ENCODE results near the gene DISC1.
"Not testable (repeated sequence)": the region's sequence is repeated elsewhere in the genome, so short reads cannot be mapped to it uniquely, and the experiment has no call there.

Gene DISC1

GRCh38 chr1:231865331-231865730 lies 238.7 kb downstream of the DISC1 start:
- DNase-seq = no peak

GRCh38 chr1:231866392-231867331 lies 240.1 kb downstream of the DISC1 start:
- peak; percentile 4 to 77 (median 27) for DNase-seq

- no peak for DNase-seq
These were observed 241.0 kb downstream of the DISC1 start for GRCh38 chr1:231867607-231868006.

GRCh38 chr1:231869364-231869763 lies 242.8 kb downstream of the DISC1 start:
- no peak for DNase-seq

GRCh38 chr1:231871471-231871870 lies 244.9 kb downstream of the DISC1 start:
- no peak for DNase-seq

GRCh38 chr1:231871878-231872277 lies 245.3 kb downstream of the DISC1 start:
- DNase-seq = no peak

- no peak for DNase-seq
These were observed 245.9 kb downstream of the DISC1 start for GRCh38 chr1:231872461-231872910.

- DNase-seq = no peak
These were observed 252.1 kb downstream of the DISC1 start for GRCh38 chr1:231878737-231879136.

- DNase-seq = no peak
These were observed 252.7 kb downstream of the DISC1 start for GRCh38 chr1:231879296-231879695.

GRCh38 chr1:231882333-231882732 lies 255.7 kb downstream of the DISC1 start:
- DNase-seq = no peak

GRCh38 chr1:231882790-231883189 lies 256.2 kb downstream of the DISC1 start:
- no peak for DNase-seq

- no peak for DNase-seq
These were observed 256.8 kb downstream of the DISC1 start for GRCh38 chr1:231883382-231883781.

- no peak for DNase-seq
These were observed 258.7 kb downstream of the DISC1 start for GRCh38 chr1:231885209-231885854.

- no peak for DNase-seq
These were observed 260.6 kb downstream of the DISC1 start for GRCh38 chr1:231887166-231887565.

GRCh38 chr1:231887866-231888265 lies 261.3 kb downstream of the DISC1 start:
- no peak for DNase-seq

- DNase-seq = no peak
These were observed 264.2 kb downstream of the DISC1 start for GRCh38 chr1:231890791-231891190.

- no peak for DNase-seq
These were observed 267.0 kb downstream of the DISC1 start for GRCh38 chr1:231893400-231894102.

GRCh38 chr1:231896806-231897205 lies 270.2 kb downstream of the DISC1 start:
- peak in 1 of 6 experiments; percentile 25 for DNase-seq

- no peak for DNase-seq
These were observed 272.5 kb downstream of the DISC1 start for GRCh38 chr1:231899046-231899445.

- DNase-seq = no peak
These were observed 273.3 kb downstream of the DISC1 start for GRCh38 chr1:231899713-231900435.

GRCh38 chr1:231903586-231904081 lies 277.0 kb downstream of the DISC1 start:
- DNase-seq = no peak

- DNase-seq = not testable (repeated sequence)
These were observed 280.7 kb downstream of the DISC1 start for GRCh38 chr1:231907310-231907709.
